ENCODE measurements around the gene SLC35E2B. TPM values are rescaled to one million over a fixed set of nuclear protein-coding genes. Genes with fewer than 3 reads are reported as not detected.
"Not testable (repeated sequence)": the region's sequence is repeated elsewhere in the genome, so short reads cannot be mapped to it uniquely, and the experiment has no call there.

Gene SLC35E2B
- total RNA-seq, 1 donor from 2014 or later = 38.3 TPM

GRCh38 chr1:1634613-1635012 is 58.0 kb downstream of the SLC35E2B start:
- intact Hi-C loops (cut with DNase I) = not testable (repeated sequence)

GRCh38 chr1:1633409-1633808 is 59.2 kb downstream of the SLC35E2B start:
- H3K4me3 ChIP-seq; DNase-seq (ENCODE audit: extremely low spot score in 2 of 2); H3K27me3 ChIP-seq; intact Hi-C loops (cut with DNase I); H3K27ac ChIP-seq; H3K9me3 ChIP-seq: not testable (repeated sequence)
- Histone ChIP-seq H3K36me3 (peaks cover 0 to 18% of the 10 kb centered on the region in 2 donors), H3K4me1 (peaks cover 21% of the 10 kb centered on the region)

More at GRCh38 chr1:1634613-1635012, 58.0 kb downstream of the SLC35E2B start:
- not testable (repeated sequence) for H3K9me3 ChIP-seq; H3K27ac ChIP-seq; H3K4me3 ChIP-seq; H3K27me3 ChIP-seq; DNase-seq (ENCODE audit: extremely low spot score in 2 of 2)
- Histone ChIP-seq H3K4me1 (peaks cover 21% of the 10 kb centered on the region), H3K36me3 (peaks cover 0 to 27% of the 10 kb centered on the region in 2 donors)

- H3K4me1 ChIP-seq = peaks cover 22% of the 10 kb centered on the region
- intact Hi-C loops (cut with DNase I) = no loop called here
- peak within 1 kb of the TSS; percentile 82 for H3K27ac ChIP-seq
- H3K9me3 ChIP-seq = no peaks in the 10 kb centered on the region
- H3K36me3 ChIP-seq = peaks cover 0 to 7% of the 10 kb centered on the region in 2 donors
- H3K27me3 ChIP-seq = peaks cover 4% of the 10 kb centered on the region
- peak within 1 kb of the TSS; percentile 34 to 35 for H3K4me3 ChIP-seq
- TF ChIP-seq CTCF (IDR thresholded peaks at IDR 0.05) (no peak), POLR2AphosphoS5 (IDR thresholded peaks at IDR 0.05; ENCODE audit: insufficient read depth in 1 of 2, low read depth in 1 of 2) (peak in 1 of 2 donors; percentile 45)
- no peak for DNase-seq (ENCODE audit: extremely low spot score in 2 of 2)
Measured at GRCh38 chr1:1631782-1632420, 60.7 kb downstream of the SLC35E2B start, which contains the start of gene MMP23B. Gene MMP23B, plus strand, starts transcription at chr1:1632173. Its CDS starts 46 bp downstream, at chr1:1632219.

- intact Hi-C loops (cut with DNase I) = no loop called here
- peak overlapping the region; percentile 34 to 35 for H3K4me3 ChIP-seq
- no peaks in the 10 kb centered on the region for H3K9me3 ChIP-seq
- peaks cover 26% of the 10 kb centered on the region for H3K4me1 ChIP-seq
- H3K36me3 ChIP-seq = peaks cover 0 to under 1% of the 10 kb centered on the region in 2 donors
- TF ChIP-seq POLR2A (IDR thresholded peaks at IDR 0.05) (no peak), CTCF (IDR thresholded peaks at IDR 0.05) (no peak), POLR2AphosphoS5 (IDR thresholded peaks at IDR 0.05; ENCODE audit: insufficient read depth in 1 of 2, low read depth in 1 of 2) (no peak)
- H3K27me3 ChIP-seq = peaks cover 4% of the 10 kb centered on the region
- no peak for DNase-seq (ENCODE audit: extremely low spot score in 2 of 2)
- H3K27ac ChIP-seq = peak overlapping the region; percentile 82
Measured at GRCh38 chr1:1630965-1631781, 61.4 kb downstream of the SLC35E2B start.

- Histone ChIP-seq H3K27me3 (peaks cover 4% of the 10 kb centered on the region), H3K4me1 (peaks cover 26% of the 10 kb centered on the region), H3K9me3 (no peaks in the 10 kb centered on the region), H3K27ac (peak overlapping the region; percentile 82), H3K36me3 (no peaks in the 10 kb centered on the region), H3K4me3 (peak overlapping the region; percentile 34 to 35)
- TF ChIP-seq CTCF (IDR thresholded peaks at IDR 0.05) = no peak
- TF ChIP-seq POLR2A (IDR thresholded peaks at IDR 0.05) = no peak
- peak in 1 of 2 donors; percentile 70 for TF ChIP-seq POLR2AphosphoS5 (IDR thresholded peaks at IDR 0.05; ENCODE audit: insufficient read depth in 1 of 2, low read depth in 1 of 2)
- intact Hi-C loops (cut with DNase I) = no loop called here
- no peak for DNase-seq (ENCODE audit: extremely low spot score in 2 of 2)
Measured at GRCh38 chr1:1630191-1630964, 62.2 kb downstream of the SLC35E2B start.

Measured in vagina (tissue), 2 donors.